HG02678 (cell line): Measurements from ENCODE around the gene TTC39B.

Experiments
- ATAC-seq: cut with Tn5 transposase; IDR thresholded peaks from one replicate; pipeline ENCODE4 v1.9.1; 2021; ENCODE audit warnings: mild to moderate bottlenecking, moderate library complexity; ENCODE audit not compliant: unreplicated experiment

The TTC39B gene

DNA sequence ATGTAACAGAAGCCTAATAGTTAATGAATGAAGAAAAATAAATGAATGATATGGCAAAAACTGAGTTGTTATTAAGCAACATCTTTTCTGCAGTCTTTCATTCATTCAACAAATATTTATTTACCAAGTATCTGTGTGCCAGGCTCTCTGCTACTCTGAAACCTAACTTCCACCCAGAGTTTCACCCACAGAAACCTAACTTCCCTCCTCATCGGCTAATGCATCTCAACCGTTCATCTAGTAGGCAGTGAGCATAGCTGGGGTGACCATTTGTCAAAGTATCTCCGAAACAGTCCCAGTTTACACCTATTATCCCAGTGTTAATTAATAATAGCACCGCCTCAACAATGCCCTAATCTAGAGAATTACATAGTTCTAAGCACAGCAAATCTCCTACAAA is 1.5 kb downstream of the TTC39B start:
- no peak for ATAC-seq

DNA sequence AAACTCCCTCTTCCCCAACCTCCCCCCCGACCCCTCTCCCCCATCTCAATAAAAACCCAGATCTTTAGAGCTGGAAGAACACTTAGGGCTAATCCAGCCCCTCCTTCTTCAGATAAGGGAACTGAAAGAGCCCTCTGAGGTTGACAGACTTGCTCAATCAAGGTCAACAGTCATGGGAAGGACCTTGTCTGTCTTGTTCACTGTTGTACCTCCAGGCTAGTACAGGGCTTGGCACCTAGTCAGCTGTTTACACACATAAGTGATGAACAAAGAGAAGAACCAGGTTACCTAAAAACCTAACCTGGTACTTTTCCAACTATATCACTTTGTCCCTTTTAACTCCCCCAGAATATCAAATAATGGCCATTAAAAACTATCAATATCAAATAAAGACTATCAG is 2.4 kb downstream of the TTC39B start:
- ATAC-seq, result peak; percentile 21

DNA sequence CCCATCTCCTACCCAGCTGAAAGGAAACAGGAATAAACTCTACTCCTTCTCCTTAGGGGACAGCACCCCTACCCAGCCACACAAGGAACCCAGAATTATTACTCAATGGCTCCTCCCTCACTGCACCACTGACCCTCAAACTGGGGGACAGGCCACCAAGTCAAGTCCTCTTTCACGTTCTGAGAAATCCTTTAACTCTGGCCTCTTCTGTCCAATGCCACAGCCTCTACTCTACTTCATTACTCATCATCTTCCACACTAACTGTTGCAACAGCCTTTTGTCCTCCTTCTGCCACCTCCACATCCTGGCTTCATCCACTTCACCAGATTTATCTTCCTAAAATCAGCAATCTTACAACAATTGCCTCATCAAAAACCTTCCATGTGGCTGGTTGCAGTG is 6.8 kb downstream of the TTC39B start:
- no peak for ATAC-seq

GRCh38 chr9:15299374-15299939 is 7.6 kb downstream of the TTC39B start:
- ATAC-seq, result peak; percentile 74

DNA sequence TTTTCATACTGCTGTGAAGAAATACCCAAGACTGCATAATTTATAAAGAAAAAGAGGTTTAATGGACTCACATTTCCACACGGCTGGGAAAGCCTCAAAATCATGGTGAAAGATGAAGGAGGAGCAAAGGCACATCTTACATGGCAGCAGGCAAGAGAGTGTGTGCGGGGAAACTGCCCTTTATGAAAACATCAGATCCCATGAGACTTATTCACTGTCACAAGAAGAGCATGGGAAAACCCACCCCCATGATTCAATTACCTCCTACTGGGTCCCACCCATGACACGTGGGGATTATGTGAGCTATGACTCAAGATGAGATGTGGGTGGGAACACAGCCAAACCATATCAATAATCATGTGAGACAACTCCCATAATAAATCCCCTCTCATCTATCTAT is 8.7 kb downstream of the TTC39B start:
- no peak for ATAC-seq

DNA sequence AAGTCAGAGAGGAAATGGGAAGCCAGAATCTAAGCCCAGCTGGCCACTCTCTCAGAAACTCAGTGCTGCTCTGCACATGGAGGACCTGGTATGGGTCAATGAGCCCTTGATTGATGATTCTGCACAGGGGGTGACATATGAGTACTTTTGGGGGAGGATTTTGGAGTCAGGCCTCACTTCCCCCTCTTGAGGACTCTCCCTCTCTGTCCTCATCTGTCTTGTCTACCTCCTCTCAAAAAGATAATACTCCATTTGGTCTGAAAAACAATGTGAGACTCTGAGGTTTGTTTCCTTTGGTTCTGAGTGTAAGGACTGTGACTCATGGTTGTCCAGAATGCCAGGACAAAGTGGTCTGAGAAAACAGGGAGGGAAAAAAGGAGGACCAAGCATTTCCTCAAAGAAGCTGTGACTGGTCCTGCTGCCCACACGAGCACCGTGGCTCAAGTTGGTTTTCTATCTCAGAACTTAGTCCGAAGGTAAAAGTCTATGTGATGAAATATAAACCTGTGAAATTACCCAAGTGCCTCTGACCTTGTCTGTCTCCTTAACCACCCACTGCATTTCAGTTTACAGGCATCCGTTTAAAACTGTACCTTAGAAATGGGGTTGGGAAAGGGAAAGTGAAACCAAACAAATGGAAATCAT is 11.1 kb downstream of the TTC39B start:
- ATAC-seq, result peak; percentile 45

DNA sequence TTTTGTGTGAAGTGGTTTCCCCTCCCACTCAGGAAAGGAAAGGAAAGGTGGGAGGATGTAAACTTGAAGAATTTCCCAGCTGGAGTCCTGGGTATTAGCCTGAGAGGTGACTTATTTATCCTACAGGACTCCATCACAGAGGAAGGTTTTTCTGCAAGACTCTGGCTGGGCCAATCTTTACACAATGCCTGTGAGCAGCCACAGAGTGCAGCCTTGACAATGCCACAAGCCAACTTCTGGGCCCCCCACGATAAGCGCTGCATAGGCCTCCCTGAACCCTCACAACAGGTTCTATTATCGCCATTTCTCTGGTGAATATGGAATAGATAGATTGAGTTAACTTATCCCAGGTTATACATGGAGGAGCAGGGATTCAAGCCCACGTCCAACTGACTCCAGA is 12.4 kb downstream of the TTC39B start:
- ATAC-seq, result no peak

DNA sequence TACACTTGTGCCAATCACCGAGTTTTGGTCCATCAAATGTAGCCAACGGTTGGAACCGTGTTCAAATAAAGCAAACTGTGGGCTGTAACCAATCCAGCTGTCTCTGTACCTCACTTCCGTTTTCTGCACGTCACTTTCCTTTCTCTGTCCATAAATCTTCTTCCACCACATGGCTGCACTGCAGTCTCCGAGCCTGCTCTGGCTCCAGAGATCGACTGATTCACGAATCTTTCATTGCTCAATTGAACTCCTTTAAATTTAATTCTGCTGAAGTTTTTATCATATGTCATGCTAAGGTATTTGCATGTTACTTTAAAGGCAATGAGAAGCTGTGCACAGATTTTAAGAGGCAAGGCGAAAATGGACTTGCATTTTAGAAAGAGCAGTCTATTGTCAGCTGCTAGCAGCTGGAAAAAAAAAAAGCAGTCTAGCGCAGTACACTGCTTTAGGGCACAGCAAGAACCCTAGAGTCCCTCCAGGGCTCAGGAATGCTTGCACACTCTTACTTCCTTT is 13.2 kb downstream of the TTC39B start:
- ATAC-seq, result no peak

DNA sequence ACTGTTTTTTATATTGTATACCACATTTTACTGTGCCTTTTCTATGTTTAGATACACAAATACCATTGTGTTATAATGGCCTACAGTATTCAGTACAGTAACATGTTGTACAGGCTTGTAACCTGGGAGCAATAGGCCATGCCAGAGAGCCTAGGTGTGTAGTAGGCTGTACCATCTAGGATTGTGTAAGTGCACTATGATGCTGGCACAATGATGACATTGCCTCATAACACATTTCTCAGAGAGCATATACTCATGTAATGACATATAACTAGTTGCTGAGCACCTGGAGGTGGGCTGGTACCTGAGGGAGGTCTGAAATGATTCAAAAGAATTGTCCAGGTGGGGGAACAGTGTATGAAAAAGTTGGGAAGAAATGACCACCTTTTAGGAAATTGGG is 13.9 kb downstream of the TTC39B start:
- ATAC-seq, result no peak

- no peak for ATAC-seq
Measured at GRCh38 chr9:15289603-15290002, 17.4 kb downstream of the TTC39B start.

DNA sequence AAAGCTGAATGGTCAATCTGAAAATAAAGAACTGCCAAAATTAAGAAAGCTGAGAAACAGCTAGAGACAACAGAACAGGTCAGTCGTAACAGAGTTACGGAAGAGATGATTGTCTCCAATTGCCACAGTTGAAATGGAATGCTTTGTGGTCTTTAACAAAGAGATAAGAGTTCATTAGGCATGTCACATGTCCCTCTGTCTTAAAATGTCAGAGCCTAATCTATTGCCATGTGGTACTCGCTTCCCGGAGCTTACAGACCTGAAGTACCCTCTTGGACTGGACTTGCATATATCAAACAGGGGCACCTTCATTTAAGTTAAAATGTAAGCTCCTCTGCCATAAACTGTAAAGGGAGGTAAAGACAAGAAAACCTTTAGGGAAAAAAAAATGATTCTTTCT is 19.7 kb downstream of the TTC39B start:
- no peak for ATAC-seq

DNA sequence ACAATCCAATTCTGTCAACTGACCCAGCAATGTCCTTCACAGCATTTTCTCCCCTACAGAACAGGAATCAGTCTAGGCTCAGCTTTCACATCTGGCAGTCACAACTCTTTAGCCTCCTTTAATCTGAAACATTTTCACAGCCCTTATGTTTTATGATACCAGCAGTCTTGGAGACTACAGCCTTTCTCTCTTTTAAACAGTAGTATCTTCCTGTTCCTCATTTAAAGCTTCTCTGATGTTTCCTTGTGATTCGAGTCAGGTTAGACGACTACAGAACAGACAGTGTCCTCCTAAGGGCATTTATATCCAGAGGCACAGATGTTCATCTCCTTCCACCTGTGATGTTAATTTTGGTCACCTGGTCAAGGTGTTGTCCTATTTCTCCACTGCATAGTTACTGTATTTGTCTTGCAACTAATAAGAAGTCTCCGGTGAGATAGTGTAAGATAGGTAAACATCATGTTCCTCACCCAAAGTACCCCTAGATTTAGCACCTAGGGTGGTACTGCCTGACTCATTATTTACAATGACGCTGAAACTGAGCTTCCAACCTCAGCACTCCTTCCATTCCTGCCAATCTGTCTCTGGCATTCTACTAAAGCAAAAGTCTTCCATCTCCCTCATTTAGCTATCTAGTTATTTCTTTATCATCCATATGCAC is 20.7 kb downstream of the TTC39B start:
- ATAC-seq, result no peak

DNA sequence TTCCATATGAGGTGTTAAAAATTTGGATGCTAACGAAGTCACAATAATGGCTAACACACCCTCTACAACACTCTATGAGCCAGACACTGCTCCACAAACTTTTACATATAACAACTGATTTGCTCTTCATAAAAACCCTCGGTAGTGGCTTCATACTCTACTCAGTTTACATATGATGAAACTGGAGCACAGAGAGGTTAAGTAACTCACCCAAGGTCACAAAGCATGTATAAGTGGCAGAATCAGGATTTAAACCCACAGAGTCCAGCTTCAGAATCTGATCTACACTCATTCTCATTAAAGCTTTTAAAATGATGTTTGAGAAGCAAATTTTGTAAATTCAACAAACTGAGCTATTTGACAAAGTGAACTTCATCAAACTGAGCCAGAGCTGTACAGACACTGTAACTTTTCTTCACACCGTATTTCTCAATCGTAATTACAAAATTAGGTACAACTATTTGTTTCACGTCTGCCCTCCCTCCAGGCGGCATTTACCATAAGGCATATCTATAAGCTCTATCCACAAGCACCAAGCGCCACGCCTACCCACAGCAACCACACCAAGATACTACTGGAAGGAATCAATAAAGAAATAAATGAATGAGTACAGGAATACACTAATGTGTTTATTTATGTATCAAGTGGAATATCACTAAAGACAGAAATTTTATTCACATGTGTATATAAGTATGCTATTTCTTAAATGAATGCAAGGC is 24.3 kb downstream of the TTC39B start:
- no peak for ATAC-seq

GRCh38 chr9:15280647-15281046 is 26.4 kb downstream of the TTC39B start:
- no peak for ATAC-seq

DNA sequence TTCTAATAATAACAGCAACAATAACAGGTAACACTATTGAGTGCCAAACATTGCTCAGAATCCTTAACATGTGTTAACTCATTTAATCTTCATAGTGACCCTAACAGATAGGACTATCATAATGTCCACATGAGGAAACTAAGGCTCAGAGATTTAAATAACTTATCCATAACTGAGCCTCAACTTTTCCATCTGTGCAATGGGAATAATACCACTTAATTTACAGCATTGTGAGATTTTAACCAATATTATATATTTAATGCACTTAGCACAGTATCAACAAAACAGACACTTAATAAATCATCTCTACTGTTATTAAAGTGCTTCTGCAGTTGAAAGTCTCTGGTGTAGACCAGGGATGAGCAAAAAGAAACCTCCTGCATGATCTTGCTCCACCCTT is 28.2 kb downstream of the TTC39B start:
- no peak for ATAC-seq

DNA sequence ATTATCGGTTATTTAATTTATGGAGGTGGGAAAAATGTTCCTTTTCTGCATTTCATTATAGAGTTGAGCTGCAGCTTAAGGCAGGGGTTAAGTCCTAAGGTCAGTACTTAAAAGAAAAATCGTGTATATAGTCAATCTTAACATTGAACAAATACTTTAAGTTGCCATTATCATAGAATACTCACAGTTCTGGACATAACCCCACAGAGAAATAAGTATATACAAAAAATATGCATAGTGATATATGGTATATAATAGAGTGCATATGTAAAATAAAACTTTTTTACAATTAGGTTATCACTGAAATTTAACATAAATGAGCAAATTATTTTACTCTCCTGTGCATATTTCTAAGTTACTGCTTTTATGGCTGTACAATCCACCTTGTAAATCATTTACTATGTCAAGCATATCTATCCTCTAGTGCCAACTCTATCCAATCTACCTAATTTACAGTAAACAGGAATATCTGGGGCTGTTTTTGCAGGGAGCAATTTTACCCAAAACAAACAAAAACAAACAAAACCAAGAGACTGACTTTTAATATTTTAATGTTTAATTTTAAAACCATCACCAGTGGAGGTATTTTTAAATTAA is 28.8 kb downstream of the TTC39B start:
- peak; percentile 8 for ATAC-seq

DNA sequence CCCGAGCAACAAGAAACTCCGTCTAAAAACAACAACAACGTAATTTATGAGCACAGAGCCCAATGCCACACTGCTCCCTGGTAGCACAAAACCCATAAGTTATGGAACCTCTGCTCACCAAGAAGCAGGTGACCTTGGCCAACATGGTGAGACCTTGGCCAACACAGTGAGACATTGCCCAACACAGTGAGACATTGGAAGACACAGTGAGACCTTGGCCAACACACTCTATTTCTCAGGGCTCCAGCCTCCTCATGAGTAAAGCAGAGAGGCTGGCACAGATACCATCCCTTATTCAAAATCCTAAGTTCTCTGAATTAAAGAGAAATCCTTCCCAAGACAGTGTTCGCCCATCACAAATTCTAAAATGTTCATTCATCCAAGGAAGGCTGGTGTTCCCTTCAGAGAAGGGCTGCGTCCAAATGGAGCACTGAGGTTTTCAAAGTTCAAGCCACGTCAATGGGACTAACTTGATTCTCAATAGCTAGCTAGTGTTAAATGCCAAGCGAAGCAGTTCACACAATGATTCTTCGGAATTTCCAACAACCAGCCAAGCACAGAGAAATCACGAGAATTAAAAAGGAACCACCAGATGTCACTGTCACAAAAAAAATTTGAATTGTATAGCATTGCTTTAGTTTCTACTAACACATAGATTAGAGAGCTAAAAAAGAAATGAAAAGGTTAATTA is 29.5 kb downstream of the TTC39B start:
- ATAC-seq, result peak; percentile 62

DNA sequence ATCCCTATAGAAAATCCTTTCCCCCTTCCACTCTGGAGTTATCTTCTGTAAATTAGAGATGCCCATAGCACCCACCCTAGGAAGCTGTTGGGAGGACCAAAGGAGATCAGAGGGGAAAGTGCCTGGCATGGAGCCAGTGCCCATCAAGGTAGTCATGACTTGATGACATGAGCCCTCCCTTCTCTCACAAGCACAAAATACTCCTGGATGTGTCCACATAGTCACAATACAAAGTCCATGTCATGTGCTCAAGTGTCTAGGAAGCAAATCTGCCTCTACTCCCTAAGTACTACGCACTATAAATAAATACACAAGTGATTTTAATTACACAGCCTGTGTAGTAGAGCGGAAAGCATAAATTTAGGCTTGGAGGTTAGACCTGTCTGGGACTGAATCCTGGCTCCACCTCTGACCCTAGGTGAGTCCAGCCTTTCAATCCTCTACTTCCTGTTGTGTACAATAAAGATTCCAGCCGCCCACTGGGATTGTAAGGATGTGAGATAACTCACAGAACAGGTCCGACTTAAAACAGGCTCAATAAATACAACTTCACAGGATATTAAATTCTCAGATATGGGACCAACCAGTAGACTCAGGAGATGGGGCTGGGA is 30.6 kb downstream of the TTC39B start:
- ATAC-seq, result no peak

DNA sequence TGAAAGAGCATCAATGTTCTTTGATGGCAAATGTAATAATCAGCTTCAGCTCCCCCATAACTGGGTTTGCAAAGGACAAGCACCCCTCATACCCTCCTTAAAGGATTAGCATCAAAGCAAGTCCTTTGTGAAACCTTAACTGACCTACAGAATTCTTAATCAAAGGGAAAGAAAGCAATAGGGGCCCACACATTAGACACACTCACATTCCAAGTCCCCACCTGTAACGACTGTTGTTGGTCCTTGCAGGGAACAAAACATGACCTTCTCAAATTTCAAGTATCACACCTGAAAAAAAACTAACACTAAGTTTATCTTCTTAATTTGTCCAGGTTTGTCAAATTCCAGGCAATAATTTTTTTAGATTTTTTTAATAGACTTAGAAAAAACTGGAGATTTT is 32.6 kb downstream of the TTC39B start:
- ATAC-seq, result no peak

DNA sequence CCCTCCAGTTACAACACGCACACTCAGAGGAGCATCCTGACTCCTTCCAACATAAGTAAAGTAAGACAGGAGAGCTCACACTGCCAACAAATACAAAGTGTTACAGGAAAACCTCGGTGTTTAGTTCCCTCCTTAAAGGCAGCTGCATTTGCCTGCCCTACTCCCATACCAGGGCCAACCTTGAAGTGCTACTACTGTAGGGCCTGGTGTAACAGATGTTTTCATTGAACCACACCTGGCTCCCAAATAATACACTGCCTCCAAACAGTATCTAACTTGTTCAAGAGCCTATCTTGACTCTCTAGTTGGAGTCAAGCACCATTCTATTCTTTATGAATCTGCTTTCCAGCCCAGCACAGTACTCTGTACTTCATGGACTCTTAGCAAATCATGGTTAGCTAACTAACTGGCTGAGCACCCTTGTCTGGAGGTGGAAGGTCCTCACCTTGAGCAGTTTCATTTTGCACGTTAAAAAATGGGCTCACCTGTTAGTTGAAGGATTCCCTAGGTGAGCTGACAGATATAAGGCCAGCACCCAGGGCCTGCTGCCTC is 34.6 kb downstream of the TTC39B start:
- ATAC-seq, result no peak
